GM12878 (cell line): ENCODE results near the gene CAMK2A.

ENCODE experiments used
- ATF3 ChIP-seq: IDR thresholded peaks from 2 replicates; pipeline ENCODE4 v1.6.1; 2011; ENCODE audit warnings: low read depth, mild to moderate bottlenecking, low read length, moderate library complexity, borderline replicate concordance; ENCODE audit errors: extremely low read depth
- CBX5 ChIP-seq: sonication (generic); IDR thresholded peaks from 2 replicates; pipeline ENCODE4 v1.6.1; 2016; ENCODE audit warnings: low read depth, moderate library complexity, mild to moderate bottlenecking, inconsistent platforms
- ELK1 ChIP-seq: IDR thresholded peaks from 2 replicates; pipeline ENCODE4 v1.6.1; 2012; ENCODE audit warnings: low read depth, low read length, improper control_type of control experiment
- MXI1 ChIP-seq: fragments of 150-350 bp; IDR thresholded peaks from 2 replicates; pipeline ENCODE4 v1.6.1; 2011; ENCODE audit warnings: low read depth, mild to moderate bottlenecking, inconsistent platforms, low read length, improper control_type of control experiment
- POLR2A ChIP-seq: IDR thresholded peaks from 2 replicates; pipeline ENCODE4 v1.6.1; 2011; ENCODE audit warnings: low read depth, mild to moderate bottlenecking, low read length
- PRDM15 ChIP-seq: fragments of 450-650 bp; formaldehyde crosslinking; IDR thresholded peaks from 2 replicates; pipeline ENCODE4 v1.4.0; 2020; ENCODE audit warnings: mild to moderate bottlenecking, moderate library complexity
- RAD21 ChIP-seq: IDR thresholded peaks from 2 replicates; pipeline ENCODE4 v1.6.1; 2011; ENCODE audit warnings: mild to moderate bottlenecking, low read depth, low read length, moderate library complexity; ENCODE audit not compliant: insufficient read depth
- RCOR1 ChIP-seq: conservative IDR thresholded peaks from 2 replicates; pipeline ENCODE4 v1.6.1; 2012; ENCODE audit warnings: low read depth, low read length, improper control_type of control experiment
- RFX5 ChIP-seq: IDR thresholded peaks from 2 replicates; pipeline ENCODE4 v1.6.1; 2011; ENCODE audit warnings: low read depth, low read length, improper control_type of control experiment
- SPI1 ChIP-seq: IDR thresholded peaks from 2 replicates; pipeline ENCODE4 v1.6.1; 2011; ENCODE audit warnings: low read depth, mild to moderate bottlenecking, low read length, moderate library complexity, borderline replicate concordance; ENCODE audit not compliant: insufficient read depth
- SREBF2 ChIP-seq: IDR thresholded peaks from 2 replicates; pipeline ENCODE4 v1.6.1; 2012; ENCODE audit warnings: mild to moderate bottlenecking, low read length
- TCF3 ChIP-seq: IDR thresholded peaks from 2 replicates; pipeline ENCODE4 v1.6.1; 2012; ENCODE audit warnings: low read depth, mild to moderate bottlenecking, low read length, borderline replicate concordance; ENCODE audit not compliant: insufficient read depth
- USF1 ChIP-seq: IDR thresholded peaks from 2 replicates; pipeline ENCODE4 v1.6.1; 2011; ENCODE audit warnings: borderline replicate concordance, low read depth, mild to moderate bottlenecking, moderate library complexity, mixed read lengths, low read length; ENCODE audit not compliant: insufficient read depth; ENCODE audit errors: extremely low read length

- TF ChIP-seq RAD21 (no peak), ELK1 (no peak), PRDM15 (no peak), POLR2A (no peak), SREBF2 (no peak), SPI1 (no peak), CBX5 (no peak), MXI1 (no peak), USF1 (no peak), RCOR1 (no peak), TCF3 (no peak), RFX5 (no peak), ATF3 (no peak)
These were observed 20.7 kb upstream of the CAMK2A start for GRCh38 chr5:150310246-150310645.
